HCT116 (cell line): ENCODE results near the gene RPTOR. TPM values are rescaled to one million over a fixed set of nuclear protein-coding genes. Genes with fewer than 3 reads are reported as not detected.

Experiments used
- ATAC-seq: fragments of 200-7000 bp; cut with Tn5 transposase; 2 replicates; pipeline ENCODE4 v1.9.1; 2020; ENCODE audit warnings: mild to moderate bottlenecking, moderate library complexity
- BruUV-seq: library from RNA; stranded (reverse); fragments of 400-500 nt; replicated peaks from 2 replicates; lab custom pipeline; 2021; lab: Mats Ljungman, UMichigan
- CTCF ChIA-PET: fragments of 300-600 bp; sonication (Branson Sonifier 250); formaldehyde crosslinking; loops from one replicate; lab custom pipeline; 2021; ENCODE audit warnings: antibody characterized with exemption; lab: Charles Lee
- POLR2A ChIA-PET: fragments of 300-600, 350-600 bp; sonication (Branson Sonifier 250); formaldehyde crosslinking; loops from one replicate; lab custom pipeline; 2021; ENCODE audit warnings: antibody characterized with exemption; lab: Charles Lee
- RAD21 ChIA-PET, 2 experiments: fragments of 300-600 bp; sonication (Branson Sonifier 250); formaldehyde crosslinking; loops; one replicate each; lab custom pipeline; 2023; ENCODE audit warnings: low total read pairs in 2 of 2; ENCODE audit not compliant: uncharacterized antibody in 2 of 2, unreplicated experiment in 2 of 2, low non-redundant PET in 1 of 2; lab: Charles Lee
- DNase-seq: peaks from one replicate; pipeline ENCODE4 v3.0.0-alpha.2; 2010; ENCODE audit warnings: low read depth, low spot score
- H2AFZ ChIP-seq: fragments of 200-600 bp; shearing (Covaris generic), sonication (generic); 2 replicates; pipeline ENCODE4 v1.6.1; 2017; ENCODE audit warnings: low read depth, mixed run types, mixed read lengths, antibody characterized with exemption, low read length; ENCODE audit not compliant: poor library complexity, severe bottlenecking
- H3K27ac ChIP-seq: 2 replicates; pipeline ENCODE4 v1.5.1; 2012; ENCODE audit warnings: low read depth, low read length
- H3K27me3 ChIP-seq: fragments of 200-600 bp; sonication (generic); 2 replicates; pipeline ENCODE4 v1.6.1; 2016; ENCODE audit warnings: mixed run types, low read length, mixed read lengths; ENCODE audit not compliant: insufficient read depth
- H3K36me3 ChIP-seq, 2 experiments: fragments of 200-500 bp in 1 of 2; fragments of 200-600 bp in 1 of 2; sonication (Bioruptor generic) in 1 of 2; sonication (generic) in 1 of 2; 2 replicates each; pipeline versions ENCODE4 v1.5.1 to v1.6.1; 2014 to 2016; ENCODE audit warnings: low read length in 2 of 2, inconsistent platforms in 1 of 2, mixed read lengths in 1 of 2, mixed run types in 1 of 2; ENCODE audit not compliant: insufficient read depth in 2 of 2, control insufficient read depth in 1 of 2
- H3K4me1 ChIP-seq, 2 experiments: fragments of 200-600 bp in 1 of 2; sonication (generic) in 1 of 2; 2 replicates each; pipeline versions ENCODE4 v1.5.1 to v1.6.1; 2012 to 2017; ENCODE audit warnings: low read length in 2 of 2, inconsistent platforms in 1 of 2, mild to moderate bottlenecking in 1 of 2, mixed read lengths in 1 of 2, mixed run types in 1 of 2, moderate library complexity in 1 of 2; ENCODE audit not compliant: insufficient read depth in 2 of 2, control insufficient read depth in 1 of 2
- H3K4me2 ChIP-seq: fragments of 200-600 bp; sonication (generic); 2 replicates; pipeline ENCODE4 v1.6.1; 2017; ENCODE audit warnings: mixed run types, low read length, mixed read lengths
- H3K4me3 ChIP-seq, 2 experiments: fragments of 200-600 bp in 1 of 2; sonication (generic) in 1 of 2; replicated peaks in 1 of 2; 2 replicates each; pipeline ENCODE4 v1.5.1; 2011 to 2016; ENCODE audit warnings: low read length in 2 of 2, control low read depth in 1 of 2, low read depth in 1 of 2, mild to moderate bottlenecking in 1 of 2, mixed read lengths in 1 of 2, mixed run types in 1 of 2
- H3K79me2 ChIP-seq: fragments of 200-600 bp; sonication (generic); 2 replicates; pipeline ENCODE4 v1.6.1; 2017; ENCODE audit warnings: mild to moderate bottlenecking, mixed run types, low read length, moderate library complexity, mixed read lengths; ENCODE audit not compliant: insufficient read depth
- H3K9ac ChIP-seq: fragments of 200-600 bp; sonication (generic); 2 replicates; pipeline ENCODE4 v1.6.1; 2016; ENCODE audit warnings: low read length, mixed read lengths
- H3K9me2 ChIP-seq: fragments of 200-600 bp; sonication (generic), shearing (Covaris generic); 2 replicates; pipeline ENCODE4 v1.6.1; 2017; ENCODE audit warnings: mixed run types, mild to moderate bottlenecking, moderate library complexity; ENCODE audit not compliant: insufficient read depth
- H3K9me3 ChIP-seq, 2 experiments: fragments of 200-500 bp in 1 of 2; fragments of 200-600 bp in 1 of 2; sonication (Bioruptor generic) in 1 of 2; sonication (generic) in 1 of 2; 2 replicates each; pipeline ENCODE4 v1.6.1; 2014 to 2017; ENCODE audit warnings: low read length in 2 of 2, mixed read lengths in 2 of 2, inconsistent platforms in 1 of 2, low read depth in 1 of 2, mild to moderate bottlenecking in 1 of 2, mixed run types in 1 of 2, moderate library complexity in 1 of 2; ENCODE audit not compliant: control insufficient read depth in 1 of 2, insufficient read depth in 1 of 2
- H4K20me1 ChIP-seq: fragments of 200-600 bp; sonication (generic), shearing (Covaris generic); 2 replicates; pipeline ENCODE4 v1.6.1; 2017; ENCODE audit warnings: mixed run types, mild to moderate bottlenecking, moderate library complexity; ENCODE audit not compliant: insufficient read depth
- CBX3 ChIP-seq: IDR thresholded peaks from 2 replicates; pipeline ENCODE4 v1.6.1; 2012; ENCODE audit warnings: low read depth
- ELF1 ChIP-seq: IDR thresholded peaks from 2 replicates; pipeline ENCODE4 v1.6.1; 2012; ENCODE audit warnings: low read depth, borderline replicate concordance
- EZH2 ChIP-seq: fragments of 200-600 bp; sonication (generic); IDR thresholded peaks from 2 replicates; pipeline ENCODE4 v1.6.1; 2017; ENCODE audit warnings: antibody characterized with exemption, mixed run types
- SP1 ChIP-seq: IDR thresholded peaks from 2 replicates; pipeline ENCODE4 v1.6.1; 2012; ENCODE audit warnings: low read depth
- SRF ChIP-seq: IDR thresholded peaks from 2 replicates; pipeline ENCODE4 v1.6.1; 2012; ENCODE audit warnings: low read depth
- ZNF274 ChIP-seq: fragments of 200-500 bp; sonication (Bioruptor generic); IDR thresholded peaks from 2 replicates; pipeline ENCODE4 v1.6.1; 2014; ENCODE audit warnings: mild to moderate bottlenecking, low read depth, low read length, inconsistent platforms
- intact Hi-C: fragments of 100-400 bp; cut with micrococcal nuclease; formaldehyde crosslinking; loops from 2 replicates; pipeline ENCODE4 v1.10.0; 2022
- total RNA-seq: library from RNA; stranded (reverse); gene quantifications from one replicate; pipeline ENCODE4 v1.2.1, GENCODE V29; 2021; ENCODE audit not compliant: unreplicated experiment
- TF ChIP-seq, protein P1 (sequence below): IDR thresholded peaks from 2 replicates; pipeline ENCODE4 v1.6.1; 2012; ENCODE audit warnings: low read depth

RPTOR gene
- total RNA-seq, 1 experiment from 2014 or later = 69.5 TPM

GRCh38 chr17:80705988-80706387, 161.3 kb downstream of the RPTOR start:
- Histone ChIP-seq H3K9me3 (no peaks in the 10 kb centered on the region), H3K79me2 (peaks cover 73% of the 10 kb centered on the region), H3K4me1 (no peaks in the 10 kb centered on the region), H4K20me1 (no peaks in the 10 kb centered on the region; the same call in 1 of the 2 replicates), H3K4me3 (no peak overlapping the region), H2AFZ (no peak overlapping the region), H3K9me2 (no peaks in the 10 kb centered on the region), H3K4me2 (no peak overlapping the region), H3K36me3 (no peaks in the 10 kb centered on the region; a peak in 1 of 4 replicates), H3K27me3 (no peaks in the 10 kb centered on the region), H3K9ac (no peak overlapping the region), H3K27ac (no peak overlapping the region)
- POLR2A ChIA-PET = no interaction called here
- BruUV-seq = no TSS peak
- intact Hi-C loops = no loop called here
- ATAC-seq (no peak), DNase-seq (no peak)
- no peak for TF ChIP-seq SP1
- TF ChIP-seq CBX3 = no peak
- TF ChIP-seq ZNF274 = no peak
- TF ChIP-seq, protein P1, sequence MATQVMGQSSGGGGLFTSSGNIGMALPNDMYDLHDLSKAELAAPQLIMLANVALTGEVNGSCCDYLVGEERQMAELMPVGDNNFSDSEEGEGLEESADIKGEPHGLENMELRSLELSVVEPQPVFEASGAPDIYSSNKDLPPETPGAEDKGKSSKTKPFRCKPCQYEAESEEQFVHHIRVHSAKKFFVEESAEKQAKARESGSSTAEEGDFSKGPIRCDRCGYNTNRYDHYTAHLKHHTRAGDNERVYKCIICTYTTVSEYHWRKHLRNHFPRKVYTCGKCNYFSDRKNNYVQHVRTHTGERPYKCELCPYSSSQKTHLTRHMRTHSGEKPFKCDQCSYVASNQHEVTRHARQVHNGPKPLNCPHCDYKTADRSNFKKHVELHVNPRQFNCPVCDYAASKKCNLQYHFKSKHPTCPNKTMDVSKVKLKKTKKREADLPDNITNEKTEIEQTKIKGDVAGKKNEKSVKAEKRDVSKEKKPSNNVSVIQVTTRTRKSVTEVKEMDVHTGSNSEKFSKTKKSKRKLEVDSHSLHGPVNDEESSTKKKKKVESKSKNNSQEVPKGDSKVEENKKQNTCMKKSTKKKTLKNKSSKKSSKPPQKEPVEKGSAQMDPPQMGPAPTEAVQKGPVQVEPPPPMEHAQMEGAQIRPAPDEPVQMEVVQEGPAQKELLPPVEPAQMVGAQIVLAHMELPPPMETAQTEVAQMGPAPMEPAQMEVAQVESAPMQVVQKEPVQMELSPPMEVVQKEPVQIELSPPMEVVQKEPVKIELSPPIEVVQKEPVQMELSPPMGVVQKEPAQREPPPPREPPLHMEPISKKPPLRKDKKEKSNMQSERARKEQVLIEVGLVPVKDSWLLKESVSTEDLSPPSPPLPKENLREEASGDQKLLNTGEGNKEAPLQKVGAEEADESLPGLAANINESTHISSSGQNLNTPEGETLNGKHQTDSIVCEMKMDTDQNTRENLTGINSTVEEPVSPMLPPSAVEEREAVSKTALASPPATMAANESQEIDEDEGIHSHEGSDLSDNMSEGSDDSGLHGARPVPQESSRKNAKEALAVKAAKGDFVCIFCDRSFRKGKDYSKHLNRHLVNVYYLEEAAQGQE = no peak
- no peak for TF ChIP-seq SRF
- no peak for TF ChIP-seq EZH2
- no peak for TF ChIP-seq ELF1
- CTCF ChIA-PET = no interaction called here
- RAD21 ChIA-PET = interaction anchor here in 1 of 2 experiments (0.6 kb wide), 1 partner anchor 399 kb away, joined by 4 read pairs; no protein-coding TSS in a partner anchor
